ENCODE measurements around the gene SLC25A41.

The SLC25A41 gene

GRCh38 chr19:6460099-6460884 lies 26.7 kb upstream of the SLC25A41 start:
- peak; percentile 99 for DNase-seq (ENCODE audit: low read depth)

- DNase-seq (ENCODE audit: low read depth): peak; percentile 66
These were observed 25.9 kb upstream of the SLC25A41 start, which contains the start of gene SLC25A23 for GRCh38 chr19:6459262-6460098. Gene SLC25A23 (minus strand): TSS chr19:6459792. CDS start chr19:6459628, 164 bp downstream.

- no peak for DNase-seq (ENCODE audit: low read depth)
These were observed 25.2 kb upstream of the SLC25A41 start for GRCh38 chr19:6458695-6459261.

GRCh38 chr19:6457958-6458694 lies 24.6 kb upstream of the SLC25A41 start:
- peak; percentile 14 for DNase-seq (ENCODE audit: low read depth)

- DNase-seq (ENCODE audit: low read depth): no peak
These were observed 22.4 kb upstream of the SLC25A41 start for GRCh38 chr19:6455924-6456323.

GRCh38 chr19:6453951-6454565 lies 20.5 kb upstream of the SLC25A41 start:
- no peak for DNase-seq (ENCODE audit: low read depth)

GRCh38 chr19:6452899-6453298 lies 19.3 kb upstream of the SLC25A41 start:
- no peak for DNase-seq (ENCODE audit: low read depth)

- no peak for DNase-seq (ENCODE audit: low read depth)
These were observed 18.7 kb upstream of the SLC25A41 start for GRCh38 chr19:6452223-6452614.

- no peak for DNase-seq (ENCODE audit: low read depth)
These were observed 18.1 kb upstream of the SLC25A41 start for GRCh38 chr19:6451583-6452222.

GRCh38 chr19:6450166-6450565 lies 16.6 kb upstream of the SLC25A41 start:
- no peak for DNase-seq (ENCODE audit: low read depth)

- DNase-seq (ENCODE audit: low read depth): no peak
These were observed 14.5 kb upstream of the SLC25A41 start for GRCh38 chr19:6448045-6448444.

GRCh38 chr19:6446452-6446851 lies 12.9 kb upstream of the SLC25A41 start:
- DNase-seq (ENCODE audit: low read depth): no peak

GRCh38 chr19:6443986-6444385 lies 10.4 kb upstream of the SLC25A41 start:
- no peak for DNase-seq (ENCODE audit: low read depth)

- no peak for DNase-seq (ENCODE audit: low read depth)
These were observed 8.6 kb upstream of the SLC25A41 start for GRCh38 chr19:6442087-6442688.

GRCh38 chr19:6440905-6441304 lies 7.3 kb upstream of the SLC25A41 start:
- DNase-seq (ENCODE audit: low read depth): no peak

GRCh38 chr19:6439743-6440142 lies 6.2 kb upstream of the SLC25A41 start:
- DNase-seq (ENCODE audit: low read depth): no peak

GRCh38 chr19:6433165-6433564 lies 398 bp downstream of the SLC25A41 start:
- DNase-seq (ENCODE audit: low read depth): no peak

- no peak for DNase-seq (ENCODE audit: low read depth)
These were observed 1.7 kb downstream of the SLC25A41 start for GRCh38 chr19:6431891-6432290.

GRCh38 chr19:6429419-6430221 lies 3.9 kb downstream of the SLC25A41 start:
- no peak for DNase-seq (ENCODE audit: low read depth)
